Astrocyte (in vitro differentiated cells and primary cell): Measurements from ENCODE around the gene PEAR1. TPM values are rescaled to one million over a fixed set of nuclear protein-coding genes. Genes with fewer than 3 reads are reported as not detected.

ENCODE experiments used
- DNase-seq: peaks from one replicate; pipeline ENCODE4 v3.0.0-alpha.2; 2010; ENCODE audit warnings: low read depth
- FAIRE-seq: peaks from 2 replicates; lab custom pipeline; 2011; peaks lifted over from hg19 to GRCh38; lab: Jason Lieb, UNC
- H2AFZ ChIP-seq: 2 replicates; pipeline ENCODE4 v1.6.0; 2012; ENCODE audit warnings: low read depth, low read length, inconsistent platforms
- H3K27ac ChIP-seq: 2 replicates; pipeline ENCODE4 v1.5.1; 2011; ENCODE audit warnings: low read depth, low read length, inconsistent platforms
- H3K27me3 ChIP-seq: 2 replicates; pipeline ENCODE4 v1.6.0; 2011; ENCODE audit warnings: low read length, inconsistent platforms; ENCODE audit not compliant: insufficient read depth
- H3K36me3 ChIP-seq: 2 replicates; pipeline ENCODE4 v1.5.1; 2011; ENCODE audit warnings: low read length, inconsistent platforms; ENCODE audit not compliant: insufficient read depth
- H3K4me1 ChIP-seq: 2 replicates; pipeline ENCODE4 v1.5.1; 2011; ENCODE audit warnings: low read length, inconsistent platforms; ENCODE audit not compliant: insufficient read depth
- H3K4me2 ChIP-seq: 2 replicates; pipeline ENCODE4 v1.6.0; 2012; ENCODE audit warnings: low read length, inconsistent platforms
- H3K4me3 ChIP-seq: 2 replicates; pipeline ENCODE4 v1.5.1; 2011; ENCODE audit warnings: low read depth, mild to moderate bottlenecking, low read length, inconsistent platforms; ENCODE audit not compliant: insufficient read depth
- H3K79me2 ChIP-seq: 2 replicates; pipeline ENCODE4 v1.6.0; 2012; ENCODE audit warnings: mild to moderate bottlenecking, low read length, inconsistent platforms; ENCODE audit not compliant: insufficient read depth
- H3K9ac ChIP-seq: 2 replicates; pipeline ENCODE4 v1.6.0; 2012; ENCODE audit warnings: mild to moderate bottlenecking, low read length, inconsistent platforms
- H3K9me3 ChIP-seq: 2 replicates; pipeline ENCODE4 v1.5.1; 2012; ENCODE audit warnings: low read depth, mild to moderate bottlenecking, low read length, inconsistent platforms; ENCODE audit not compliant: insufficient read depth
- H4K20me1 ChIP-seq: 2 replicates; pipeline ENCODE4 v1.6.0; 2012; ENCODE audit warnings: low read length, inconsistent platforms; ENCODE audit not compliant: insufficient read depth
- H3K27ac Mint-ChIP-seq: one replicate; pipeline ENCODE4 v1.8.0; 2021; ENCODE audit warnings: mild to moderate bottlenecking, mixed read lengths; ENCODE audit not compliant: unreplicated experiment
- H3K27me3 Mint-ChIP-seq: one replicate; pipeline ENCODE4 v1.8.0; 2021; ENCODE audit warnings: low read depth, mixed read lengths; ENCODE audit not compliant: unreplicated experiment
- H3K36me3 Mint-ChIP-seq: one replicate; pipeline ENCODE4 v1.8.0; 2021; ENCODE audit warnings: low read depth, mixed read lengths; ENCODE audit not compliant: unreplicated experiment
- H3K4me1 Mint-ChIP-seq: one replicate; pipeline ENCODE4 v1.8.0; 2021; ENCODE audit warnings: low read depth, mixed read lengths; ENCODE audit not compliant: unreplicated experiment
- H3K4me3 Mint-ChIP-seq: one replicate; pipeline ENCODE4 v1.8.0; 2021; ENCODE audit warnings: mild to moderate bottlenecking, moderate library complexity, mixed read lengths; ENCODE audit not compliant: unreplicated experiment
- H3K9me3 Mint-ChIP-seq: one replicate; pipeline ENCODE4 v1.8.0; 2021; ENCODE audit warnings: mild to moderate bottlenecking, mixed read lengths; ENCODE audit not compliant: unreplicated experiment
- CTCF ChIP-seq: IDR thresholded peaks from 2 replicates; pipeline ENCODE4 v1.5.1; 2011; ENCODE audit warnings: low read depth, mild to moderate bottlenecking, inconsistent platforms, low read length, moderate library complexity; ENCODE audit not compliant: insufficient read depth
- EZH2 ChIP-seq: IDR thresholded peaks from 2 replicates; pipeline ENCODE4 v1.6.1; 2012; ENCODE audit warnings: mild to moderate bottlenecking, low read length, inconsistent platforms; ENCODE audit not compliant: insufficient read depth
- total RNA-seq: library from RNA; stranded (reverse); gene quantifications from 2 replicates; pipeline ENCODE4 v1.2.1, GENCODE V29; 2021

Gene PEAR1
- total RNA-seq, 1 donor from 2014 or later = 17.3 TPM

GRCh38 chr1:156866249-156866909 is 27.1 kb upstream of the PEAR1 start:
- TF ChIP-seq CTCF (no peak), EZH2 (no peak)
- H3K79me2 ChIP-seq = no peaks in the 10 kb centered on the region
- H4K20me1 ChIP-seq = peaks cover 4% of the 10 kb centered on the region
- H3K36me3 ChIP-seq = no peaks in the 10 kb centered on the region
- H3K9me3 ChIP-seq = no peaks in the 10 kb centered on the region
- H3K4me3 ChIP-seq = no peak overlapping the region
- H3K27ac ChIP-seq = no peak overlapping the region
- H3K4me2 ChIP-seq = no peak overlapping the region
- Mint-ChIP-seq H3K36me3 (no peaks in the 10 kb centered on the region), H3K4me3 (no peak overlapping the region), H3K4me1 (peaks cover 15% of the 10 kb centered on the region), H3K9me3 (no peaks in the 10 kb centered on the region), H3K27ac (no peak overlapping the region), H3K27me3 (peaks cover 60% of the 10 kb centered on the region)
- FAIRE-seq = no peak
- H3K4me1 ChIP-seq = peaks cover 14% of the 10 kb centered on the region
- peaks cover 27% of the 10 kb centered on the region for H3K27me3 ChIP-seq
- no peak overlapping the region for H2AFZ ChIP-seq
- no peak for DNase-seq
- no peak overlapping the region for H3K9ac ChIP-seq

- no peak overlapping the region for H3K9ac ChIP-seq
- H4K20me1 ChIP-seq = no peaks in the 10 kb centered on the region
- H3K4me2 ChIP-seq = no peak overlapping the region
- DNase-seq (no peak), FAIRE-seq (no peak)
- no peaks in the 10 kb centered on the region for H3K36me3 ChIP-seq
- Mint-ChIP-seq H3K4me3 (no peak overlapping the region), H3K36me3 (no peaks in the 10 kb centered on the region), H3K27ac (no peak overlapping the region), H3K4me1 (peaks cover 11% of the 10 kb centered on the region), H3K9me3 (no peaks in the 10 kb centered on the region), H3K27me3 (peaks cover 43% of the 10 kb centered on the region)
- peaks cover 14% of the 10 kb centered on the region for H3K4me1 ChIP-seq
- H3K4me3 ChIP-seq = no peak overlapping the region
- no peak overlapping the region for H3K27ac ChIP-seq
- no peak overlapping the region for H2AFZ ChIP-seq
- no peaks in the 10 kb centered on the region for H3K79me2 ChIP-seq
- peaks cover 13% of the 10 kb centered on the region for H3K27me3 ChIP-seq
- no peak for TF ChIP-seq CTCF
- no peaks in the 10 kb centered on the region for H3K9me3 ChIP-seq
Measured at GRCh38 chr1:156868341-156868740, 25.2 kb upstream of the PEAR1 start.

DNA sequence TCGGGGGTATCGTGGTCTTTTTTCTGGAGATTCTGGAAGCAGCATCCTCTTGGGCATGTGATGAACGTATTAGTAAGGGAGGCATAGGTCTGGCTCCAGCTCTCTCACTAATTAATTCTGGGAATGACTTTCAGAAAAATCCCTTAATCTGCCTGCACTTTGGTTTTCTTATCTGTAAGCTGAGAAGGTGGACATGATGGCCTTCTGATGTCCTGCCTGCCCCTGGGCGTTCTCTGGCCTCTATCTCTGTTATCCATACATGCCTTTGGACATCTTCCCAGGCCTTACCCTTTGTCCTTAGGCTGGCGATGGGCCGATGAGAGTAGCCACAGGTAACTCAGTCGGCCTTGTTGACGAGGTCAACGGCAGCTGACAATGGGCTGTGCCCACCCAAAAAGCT is 24.1 kb upstream of the PEAR1 start:
- TF ChIP-seq EZH2 = no peak
- no peak for TF ChIP-seq CTCF
- H3K4me3 Mint-ChIP-seq = peak overlapping the region; percentile 6
- H3K36me3 Mint-ChIP-seq = no peaks in the 10 kb centered on the region
- no peak overlapping the region for H3K4me3 ChIP-seq
- H3K27me3 Mint-ChIP-seq = peaks cover 39% of the 10 kb centered on the region
- H2AFZ ChIP-seq = no peak overlapping the region
- no peak overlapping the region for H3K4me2 ChIP-seq
- no peaks in the 10 kb centered on the region for H3K79me2 ChIP-seq
- peaks cover 3% of the 10 kb centered on the region for H3K9me3 Mint-ChIP-seq
- peaks cover 10% of the 10 kb centered on the region for H3K4me1 Mint-ChIP-seq
- H3K27ac Mint-ChIP-seq = no peak overlapping the region
- H3K27me3 ChIP-seq = peaks cover 3% of the 10 kb centered on the region
- no peak overlapping the region for H3K9ac ChIP-seq
- no peaks in the 10 kb centered on the region for H3K9me3 ChIP-seq
- no peaks in the 10 kb centered on the region for H3K36me3 ChIP-seq
- H3K27ac ChIP-seq = no peak overlapping the region
- H4K20me1 ChIP-seq = no peaks in the 10 kb centered on the region
- DNase-seq (no peak), FAIRE-seq (no peak)
- peaks cover 14% of the 10 kb centered on the region for H3K4me1 ChIP-seq
